ENCODE results near the gene RPRD1B.

DNA sequence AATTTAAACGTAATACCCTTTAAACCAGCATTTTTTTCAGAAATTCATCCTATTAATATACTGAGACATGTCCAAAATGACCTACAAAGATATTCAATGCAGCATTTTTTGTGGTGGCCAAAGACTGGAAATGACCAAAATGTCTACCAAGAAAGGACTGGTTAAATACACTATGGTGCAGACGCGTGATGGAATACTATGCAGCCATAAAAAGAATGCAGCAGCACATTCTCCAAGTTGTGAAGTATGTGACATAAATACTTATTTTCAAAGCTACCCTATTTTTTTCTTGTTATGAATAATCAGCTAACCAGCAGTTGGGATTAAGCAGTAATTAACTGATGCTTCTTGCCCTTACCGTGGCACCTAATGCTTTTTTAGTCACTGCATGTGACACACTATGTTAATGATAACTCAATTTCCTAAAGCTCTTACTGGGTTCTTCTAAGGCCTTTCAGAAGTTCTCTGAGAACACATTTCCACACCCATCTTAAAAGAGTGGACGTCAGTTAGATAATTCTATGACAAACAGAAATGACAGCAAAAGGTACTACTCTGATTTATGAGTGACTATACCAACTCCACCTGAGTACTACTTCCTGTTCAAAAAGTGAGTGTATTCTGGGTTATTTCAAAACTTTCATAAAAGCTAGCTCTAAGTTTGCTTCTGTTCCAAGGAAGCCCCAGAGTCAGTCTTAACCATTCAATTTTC, 25.2 kb upstream of the RPRD1B start:
- no peak for TF ChIP-seq RNF2 (IDR thresholded peaks at IDR 0.05; ENCODE audit: borderline replicate concordance, low read depth)
- TF ChIP-seq, protein P1, sequence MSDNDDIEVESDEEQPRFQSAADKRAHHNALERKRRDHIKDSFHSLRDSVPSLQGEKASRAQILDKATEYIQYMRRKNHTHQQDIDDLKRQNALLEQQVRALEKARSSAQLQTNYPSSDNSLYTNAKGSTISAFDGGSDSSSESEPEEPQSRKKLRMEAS (IDR thresholded peaks at IDR 0.05) = no peak
- no peak for TF ChIP-seq POLR2A (IDR thresholded peaks at IDR 0.05; ENCODE audit: low read length)
- TF ChIP-seq, protein P2, sequence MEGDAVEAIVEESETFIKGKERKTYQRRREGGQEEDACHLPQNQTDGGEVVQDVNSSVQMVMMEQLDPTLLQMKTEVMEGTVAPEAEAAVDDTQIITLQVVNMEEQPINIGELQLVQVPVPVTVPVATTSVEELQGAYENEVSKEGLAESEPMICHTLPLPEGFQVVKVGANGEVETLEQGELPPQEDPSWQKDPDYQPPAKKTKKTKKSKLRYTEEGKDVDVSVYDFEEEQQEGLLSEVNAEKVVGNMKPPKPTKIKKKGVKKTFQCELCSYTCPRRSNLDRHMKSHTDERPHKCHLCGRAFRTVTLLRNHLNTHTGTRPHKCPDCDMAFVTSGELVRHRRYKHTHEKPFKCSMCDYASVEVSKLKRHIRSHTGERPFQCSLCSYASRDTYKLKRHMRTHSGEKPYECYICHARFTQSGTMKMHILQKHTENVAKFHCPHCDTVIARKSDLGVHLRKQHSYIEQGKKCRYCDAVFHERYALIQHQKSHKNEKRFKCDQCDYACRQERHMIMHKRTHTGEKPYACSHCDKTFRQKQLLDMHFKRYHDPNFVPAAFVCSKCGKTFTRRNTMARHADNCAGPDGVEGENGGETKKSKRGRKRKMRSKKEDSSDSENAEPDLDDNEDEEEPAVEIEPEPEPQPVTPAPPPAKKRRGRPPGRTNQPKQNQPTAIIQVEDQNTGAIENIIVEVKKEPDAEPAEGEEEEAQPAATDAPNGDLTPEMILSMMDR (IDR thresholded peaks at IDR 0.05) = no peak
- TF ChIP-seq MYC (IDR thresholded peaks at IDR 0.05; ENCODE audit: borderline replicate concordance, low read length) = no peak
- TF ChIP-seq JUNB (IDR thresholded peaks at IDR 0.05) = no peak
- TF ChIP-seq SMC3 (IDR thresholded peaks at IDR 0.05) = no peak
- no peak for TF ChIP-seq EP300 (IDR thresholded peaks at IDR 0.05)
- no peak for TF ChIP-seq ESRRA (IDR thresholded peaks at IDR 0.05; ENCODE audit: borderline replicate concordance, low read length)

Data from A549 (cell line).